ACC112 (cell line): ENCODE data around the gene FARS2.
A peak's percentile ranks its signal among the peaks of the same experiment; 100 is the strongest.

Experiments
- H2AFZ ChIP-seq: fragments of 200-600 bp; sonication (generic); one replicate; pipeline ENCODE4 v1.6.0; 2017; ENCODE audit warnings: antibody characterized with exemption, low read length; ENCODE audit not compliant: unreplicated experiment
- H3K27ac ChIP-seq: fragments of 200-600 bp; sonication (generic); 2 replicates; pipeline ENCODE4 v1.5.1; 2014; ENCODE audit warnings: low read depth, mild to moderate bottlenecking, antibody characterized with exemption, low read length, moderate library complexity
- H3K27me3 ChIP-seq: fragments of 200-600 bp; sonication (generic); 2 replicates; pipeline ENCODE4 v1.6.1; 2014; ENCODE audit warnings: mild to moderate bottlenecking, antibody characterized with exemption, low read length, moderate library complexity, mixed read lengths; ENCODE audit not compliant: insufficient read depth
- H3K36me3 ChIP-seq: fragments of 200-600 bp; sonication (generic); 2 replicates; pipeline ENCODE4 v1.6.1; 2016; ENCODE audit warnings: mild to moderate bottlenecking, antibody characterized with exemption, low read length, moderate library complexity, mixed read lengths; ENCODE audit not compliant: insufficient read depth
- H3K4me1 ChIP-seq: fragments of 200-600 bp; sonication (generic); one replicate; pipeline ENCODE4 v1.6.1; 2016; ENCODE audit warnings: low read length, mixed read lengths; ENCODE audit not compliant: insufficient read depth, unreplicated experiment, control insufficient read depth
- H3K4me3 ChIP-seq: fragments of 200-600 bp; sonication (generic); 2 replicates; pipeline ENCODE4 v1.5.1; 2014; ENCODE audit warnings: mild to moderate bottlenecking, low read depth, low read length
- H3K79me2 ChIP-seq: fragments of 200-600 bp; sonication (generic); one replicate; pipeline ENCODE4 v1.6.0; 2016; ENCODE audit warnings: low read length; ENCODE audit not compliant: control insufficient read depth, unreplicated experiment, insufficient read depth

FARS2 gene

GRCh38 chr6:5529015-5529414, 267.7 kb downstream of the FARS2 start:
- H3K27ac ChIP-seq: no peak overlapping the region
- H3K27me3 ChIP-seq: no peaks in the 10 kb centered on the region

GRCh38 chr6:5529733-5530132, 268.4 kb downstream of the FARS2 start:
- Histone ChIP-seq H3K4me3 (no peak overlapping the region), H3K4me1 (peaks cover 12% of the 10 kb centered on the region)

More at GRCh38 chr6:5529015-5529414, 267.7 kb downstream of the FARS2 start:
- Histone ChIP-seq H2AFZ (no peak overlapping the region), H3K4me1 (peaks cover 12% of the 10 kb centered on the region), H3K79me2 (no peaks in the 10 kb centered on the region), H3K36me3 (no peaks in the 10 kb centered on the region), H3K4me3 (no peak overlapping the region)

GRCh38 chr6:5531161-5531560, 269.8 kb downstream of the FARS2 start:
- H3K79me2 ChIP-seq: no peaks in the 10 kb centered on the region
- H3K27ac ChIP-seq: no peak overlapping the region
- no peaks in the 10 kb centered on the region for H3K36me3 ChIP-seq
- no peak overlapping the region for H2AFZ ChIP-seq
- peaks cover 10% of the 10 kb centered on the region for H3K4me1 ChIP-seq
- no peaks in the 10 kb centered on the region for H3K27me3 ChIP-seq
- no peak overlapping the region for H3K4me3 ChIP-seq

More at GRCh38 chr6:5529733-5530132, 268.4 kb downstream of the FARS2 start:
- H3K27me3 ChIP-seq: no peaks in the 10 kb centered on the region
- H2AFZ ChIP-seq: no peak overlapping the region
- no peaks in the 10 kb centered on the region for H3K79me2 ChIP-seq
- H3K27ac ChIP-seq: no peak overlapping the region
- no peaks in the 10 kb centered on the region for H3K36me3 ChIP-seq

- H3K79me2 ChIP-seq: no peaks in the 10 kb centered on the region
- no peak overlapping the region for H3K27ac ChIP-seq
- H3K4me1 ChIP-seq: peaks cover 10% of the 10 kb centered on the region
- H3K27me3 ChIP-seq: no peaks in the 10 kb centered on the region
- no peak overlapping the region for H3K4me3 ChIP-seq
- H2AFZ ChIP-seq: no peak overlapping the region
- no peaks in the 10 kb centered on the region for H3K36me3 ChIP-seq
Observed at GRCh38 chr6:5531853-5532375, 270.6 kb downstream of the FARS2 start.

GRCh38 chr6:5532941-5533340, 271.6 kb downstream of the FARS2 start:
- Histone ChIP-seq H3K4me3 (no peak overlapping the region), H2AFZ (no peak overlapping the region), H3K79me2 (no peaks in the 10 kb centered on the region), H3K36me3 (no peaks in the 10 kb centered on the region), H3K4me1 (peaks cover 11% of the 10 kb centered on the region), H3K27ac (no peak overlapping the region), H3K27me3 (no peaks in the 10 kb centered on the region)

GRCh38 chr6:5534643-5535042, 273.3 kb downstream of the FARS2 start:
- H3K27me3 ChIP-seq: no peaks in the 10 kb centered on the region
- no peaks in the 10 kb centered on the region for H3K79me2 ChIP-seq
- H3K4me1 ChIP-seq: peaks cover 7% of the 10 kb centered on the region
- no peaks in the 10 kb centered on the region for H3K36me3 ChIP-seq
- H3K4me3 ChIP-seq: no peak overlapping the region
- H3K27ac ChIP-seq: no peak overlapping the region
- no peak overlapping the region for H2AFZ ChIP-seq

GRCh38 chr6:5536644-5537043, 275.3 kb downstream of the FARS2 start:
- no peak overlapping the region for H3K27ac ChIP-seq

GRCh38 chr6:5537132-5537531, 275.8 kb downstream of the FARS2 start:
- no peaks in the 10 kb centered on the region for H3K27me3 ChIP-seq

More at GRCh38 chr6:5536644-5537043, 275.3 kb downstream of the FARS2 start:
- H3K4me1 ChIP-seq: peaks cover 11% of the 10 kb centered on the region
- H3K79me2 ChIP-seq: no peaks in the 10 kb centered on the region
- H2AFZ ChIP-seq: no peak overlapping the region
- H3K4me3 ChIP-seq: no peak overlapping the region
- H3K36me3 ChIP-seq: no peaks in the 10 kb centered on the region
- no peaks in the 10 kb centered on the region for H3K27me3 ChIP-seq

GRCh38 chr6:5537967-5538366, 276.7 kb downstream of the FARS2 start:
- no peak overlapping the region for H3K4me3 ChIP-seq

More at GRCh38 chr6:5537132-5537531, 275.8 kb downstream of the FARS2 start:
- H3K4me1 ChIP-seq: peaks cover 15% of the 10 kb centered on the region
- no peak overlapping the region for H3K27ac ChIP-seq
- H3K36me3 ChIP-seq: no peaks in the 10 kb centered on the region
- no peaks in the 10 kb centered on the region for H3K79me2 ChIP-seq
- H3K4me3 ChIP-seq: no peak overlapping the region
- H2AFZ ChIP-seq: no peak overlapping the region

GRCh38 chr6:5540370-5540769, 279.1 kb downstream of the FARS2 start:
- no peaks in the 10 kb centered on the region for H3K27me3 ChIP-seq
- peaks cover 19% of the 10 kb centered on the region for H3K4me1 ChIP-seq
- no peak overlapping the region for H3K4me3 ChIP-seq
- no peaks in the 10 kb centered on the region for H3K79me2 ChIP-seq
- H3K36me3 ChIP-seq: no peaks in the 10 kb centered on the region
- H3K27ac ChIP-seq: no peak overlapping the region
- no peak overlapping the region for H2AFZ ChIP-seq

More at GRCh38 chr6:5537967-5538366, 276.7 kb downstream of the FARS2 start:
- Histone ChIP-seq H3K27ac (no peak overlapping the region), H3K4me1 (peaks cover 19% of the 10 kb centered on the region), H2AFZ (no peak overlapping the region), H3K79me2 (no peaks in the 10 kb centered on the region), H3K36me3 (no peaks in the 10 kb centered on the region), H3K27me3 (no peaks in the 10 kb centered on the region)

GRCh38 chr6:5541025-5541424, 279.7 kb downstream of the FARS2 start:
- H3K4me3 ChIP-seq: peak overlapping the region; percentile 35
- H3K27me3 ChIP-seq: no peaks in the 10 kb centered on the region
- H3K27ac ChIP-seq: peak overlapping the region; percentile 17
- peaks cover 19% of the 10 kb centered on the region for H3K4me1 ChIP-seq
- H2AFZ ChIP-seq: peak overlapping the region; percentile 28
- no peaks in the 10 kb centered on the region for H3K79me2 ChIP-seq
- no peaks in the 10 kb centered on the region for H3K36me3 ChIP-seq
